Measurements from ENCODE around the gene PAPOLG. TPM values are rescaled to one million over a fixed set of nuclear protein-coding genes. Genes with fewer than 3 reads are reported as not detected.

PAPOLG gene
- total RNA-seq, 1 donor from 2014 or later: 11.4 TPM

DNA sequence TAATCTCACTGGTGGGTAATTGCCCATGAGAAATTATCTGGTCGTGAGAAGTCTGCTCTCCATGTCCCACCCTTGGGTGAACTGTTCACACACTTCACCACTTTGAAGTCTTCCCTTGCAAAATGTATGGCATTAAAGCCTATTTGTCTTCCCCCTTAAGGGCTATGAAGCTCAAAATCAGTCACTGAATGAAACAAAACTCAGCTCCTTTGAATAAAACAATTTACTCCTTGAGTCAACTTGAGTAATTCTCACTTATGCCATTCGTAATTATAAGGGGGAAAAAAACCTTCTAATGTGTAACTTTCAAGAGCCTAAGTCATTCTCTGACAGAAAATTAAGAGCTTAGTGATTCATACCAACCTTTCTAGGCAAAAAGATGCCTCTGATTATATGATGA lies 76.6 kb downstream of the PAPOLG start:
- Histone ChIP-seq H3K36me3 (no peaks in the 10 kb centered on the region), H3K4me3 (no peak overlapping the region), H3K4me1 (no peaks in the 10 kb centered on the region), H3K9me3 (no peaks in the 10 kb centered on the region), H3K27me3 (no peaks in the 10 kb centered on the region), H3K27ac (no peak overlapping the region)
- no peak for DNase-seq (ENCODE audit: low spot score in 2 of 2)
- intact Hi-C loops (cut with DNase I): no loop called here
- TF ChIP-seq CTCF (IDR thresholded peaks at IDR 0.05): no peak

DNA sequence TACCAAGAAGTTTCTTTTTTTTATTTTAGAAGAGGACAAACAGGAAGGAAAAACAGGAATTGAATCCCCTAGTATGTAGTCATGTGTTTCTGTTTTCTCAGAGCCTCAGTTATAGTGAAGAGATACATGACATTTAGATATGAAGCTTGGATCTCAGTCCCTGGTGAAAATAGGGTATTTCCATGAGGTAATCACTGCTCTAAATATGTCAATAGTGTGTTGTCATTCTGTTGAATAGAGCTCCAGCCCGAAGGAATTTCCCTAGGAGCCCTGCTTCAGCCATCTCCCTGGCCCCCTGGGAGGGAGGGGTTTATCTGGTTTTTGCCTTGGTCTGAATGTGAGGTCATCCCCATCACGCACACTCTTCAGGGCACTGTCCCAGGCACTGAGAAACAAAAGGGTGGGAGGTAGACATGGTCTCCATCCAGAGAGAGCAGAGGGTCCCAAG lies 78.2 kb downstream of the PAPOLG start:
- H3K4me1 ChIP-seq: no peaks in the 10 kb centered on the region
- H3K4me3 ChIP-seq: no peak overlapping the region
- no peak overlapping the region for H3K27ac ChIP-seq
- intact Hi-C loops (cut with DNase I): no loop called here
- H3K9me3 ChIP-seq: no peaks in the 10 kb centered on the region
- H3K36me3 ChIP-seq: no peaks in the 10 kb centered on the region
- no peaks in the 10 kb centered on the region for H3K27me3 ChIP-seq
- no peak for TF ChIP-seq CTCF (IDR thresholded peaks at IDR 0.05)
- no peak for DNase-seq (ENCODE audit: low spot score in 2 of 2)

DNA sequence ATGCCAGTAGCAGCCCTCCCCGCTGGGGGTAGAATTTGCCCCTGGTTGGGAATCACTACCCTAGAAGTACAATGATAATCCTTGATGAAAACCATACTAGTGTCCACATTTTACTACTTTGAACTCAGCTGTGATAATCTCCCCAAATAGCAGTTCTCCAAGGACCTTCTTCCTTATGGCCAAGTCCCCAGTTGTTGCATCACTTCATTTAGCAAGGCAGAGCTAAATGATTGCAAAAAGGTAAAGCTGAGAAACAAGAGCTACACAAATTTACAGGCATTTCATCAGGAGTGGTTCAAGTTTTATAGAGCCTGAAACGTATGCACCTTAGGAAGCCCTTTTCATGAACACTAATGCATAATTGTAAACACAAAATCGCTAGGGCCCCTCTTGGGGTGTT lies 80.4 kb downstream of the PAPOLG start:
- H3K27me3 ChIP-seq: no peaks in the 10 kb centered on the region
- no peak for DNase-seq (ENCODE audit: low spot score in 2 of 2)
- H3K4me3 ChIP-seq: no peak overlapping the region
- no peaks in the 10 kb centered on the region for H3K9me3 ChIP-seq
- TF ChIP-seq CTCF (IDR thresholded peaks at IDR 0.05): no peak
- no peaks in the 10 kb centered on the region for H3K4me1 ChIP-seq
- H3K27ac ChIP-seq: no peak overlapping the region
- intact Hi-C loops (cut with DNase I): no loop called here
- H3K36me3 ChIP-seq: no peaks in the 10 kb centered on the region

- Histone ChIP-seq H3K27ac (no peak overlapping the region), H3K4me1 (no peaks in the 10 kb centered on the region), H3K36me3 (no peaks in the 10 kb centered on the region), H3K27me3 (no peaks in the 10 kb centered on the region), H3K9me3 (no peaks in the 10 kb centered on the region), H3K4me3 (no peak overlapping the region)
- intact Hi-C loops (cut with DNase I): no loop called here
- no peak for TF ChIP-seq CTCF (IDR thresholded peaks at IDR 0.05)
- no peak for DNase-seq (ENCODE audit: low spot score in 2 of 2)
Measured at GRCh38 chr2:60837123-60837522, 81.1 kb downstream of the PAPOLG start.

DNA sequence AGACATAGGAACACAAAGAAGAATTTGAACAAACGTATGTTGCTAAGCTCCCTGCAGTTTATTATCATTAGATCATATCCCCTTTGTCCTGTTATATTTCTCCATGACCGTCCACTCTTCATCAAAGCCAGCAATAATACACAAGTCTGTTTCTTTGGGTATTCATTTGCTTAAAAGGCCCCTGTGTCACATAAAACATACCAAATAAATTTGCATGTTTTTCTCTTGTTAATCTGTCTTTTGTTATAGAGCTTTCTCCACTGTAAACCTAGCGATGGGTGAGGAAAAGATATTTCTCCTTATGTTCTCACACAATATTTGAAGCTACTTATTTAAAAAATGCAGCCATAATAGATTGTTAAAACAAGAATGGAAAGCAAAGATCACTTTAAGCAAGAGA lies 82.4 kb downstream of the PAPOLG start:
- intact Hi-C loops (cut with DNase I): no loop called here
- H3K27ac ChIP-seq: no peak overlapping the region
- TF ChIP-seq CTCF (IDR thresholded peaks at IDR 0.05): no peak
- no peaks in the 10 kb centered on the region for H3K27me3 ChIP-seq
- H3K4me3 ChIP-seq: no peak overlapping the region
- no peak for DNase-seq (ENCODE audit: low spot score in 2 of 2)
- H3K36me3 ChIP-seq: no peaks in the 10 kb centered on the region
- no peaks in the 10 kb centered on the region for H3K9me3 ChIP-seq
- no peaks in the 10 kb centered on the region for H3K4me1 ChIP-seq

DNA sequence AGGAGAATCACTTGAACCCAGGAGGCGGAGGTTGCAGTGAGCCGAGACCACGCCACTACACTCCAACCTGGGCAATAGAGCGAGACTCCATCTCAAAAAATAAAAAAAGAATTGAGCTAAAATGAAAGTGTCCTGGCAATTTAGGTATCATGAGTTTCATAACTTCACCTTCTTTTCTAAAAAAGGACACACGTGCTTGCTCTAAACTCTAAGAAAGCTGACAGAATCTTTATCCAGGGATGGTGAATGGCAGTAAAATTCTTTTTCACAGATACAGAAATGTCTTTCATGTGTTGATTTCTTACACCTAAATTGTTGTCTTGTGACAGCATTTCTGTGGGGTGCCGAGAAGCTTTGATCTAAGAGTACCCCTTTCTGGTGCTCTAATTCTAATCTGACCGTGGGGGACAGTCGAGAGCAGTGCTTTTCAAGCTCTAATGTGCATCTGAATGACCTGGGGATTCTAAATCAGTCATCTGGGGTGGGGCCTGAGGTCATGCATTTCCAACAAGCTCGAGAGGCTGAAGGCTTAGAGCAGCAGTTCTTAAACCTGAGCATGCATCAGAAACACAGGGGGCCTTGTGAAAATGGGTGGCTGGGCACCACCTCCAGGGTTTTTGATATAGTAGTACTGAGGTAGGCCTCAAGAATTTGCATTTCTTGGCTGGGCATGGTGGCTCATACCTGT lies 83.2 kb downstream of the PAPOLG start:
- Histone ChIP-seq H3K9me3 (no peaks in the 10 kb centered on the region), H3K27me3 (no peaks in the 10 kb centered on the region), H3K27ac (no peak overlapping the region), H3K4me3 (no peak overlapping the region), H3K36me3 (no peaks in the 10 kb centered on the region), H3K4me1 (no peaks in the 10 kb centered on the region)
- intact Hi-C loops (cut with DNase I): no loop called here
- no peak for DNase-seq (ENCODE audit: low spot score in 2 of 2)
- no peak for TF ChIP-seq CTCF (IDR thresholded peaks at IDR 0.05)

Measured in ascending aorta (tissue), 2 donors.